Measurements from ENCODE around the gene RAB37. TPM values are rescaled to one million over a fixed set of nuclear protein-coding genes. Genes with fewer than 3 reads are reported as not detected.

RAB37 gene
- total and polyA plus RNA-seq, 7 donors: 0.62 to 0.82 (median 0.69) TPM

GRCh38 chr17:74738051-74738996, 1.3 kb downstream of the RAB37 start:
- Histone ChIP-seq H3K9me3 (no peaks in the 10 kb centered on the region), H3K4me3 (no peak overlapping the region), H3K27me3 (ENCODE audit: insufficient read depth in 3 of 3, low read length in 2 of 3) (peaks cover 0 to 67% (median 25%) of the 10 kb centered on the region in 3 donors), H3K27ac (no peak overlapping the region), H3K4me1 (no peaks in the 10 kb centered on the region), H3K36me3 (ENCODE audit: insufficient read depth in 1 of 2, low read depth in 1 of 2) (no peaks in the 10 kb centered on the region)
- WGBS, 3 donors: 24 to 33% (median 32%) methylated on average over 16 of the region's 16 CpGs
- TF ChIP-seq CTCF (IDR thresholded peaks at IDR 0.05): no peak
- DNase-seq: peak in 1 of 2 donors; percentile 70
- intact Hi-C loops (cut with DNase I): no loop called here
- ATAC-seq: peak in 1 of 4 donors; percentile 23

GRCh38 chr17:74739227-74739831, 2.3 kb downstream of the RAB37 start:
- no peak overlapping the region for H3K4me3 ChIP-seq
- ATAC-seq (no peak), DNase-seq (no peak)
- no peaks in the 10 kb centered on the region for H3K4me1 ChIP-seq
- WGBS, 3 donors: 78 to 90% (median 87%) methylated on average over 12 of the region's 12 CpGs
- H3K27me3 ChIP-seq (ENCODE audit: insufficient read depth in 3 of 3, low read length in 2 of 3): peaks cover 0 to 61% (median 25%) of the 10 kb centered on the region in 3 donors
- H3K9me3 ChIP-seq: no peaks in the 10 kb centered on the region
- no peaks in the 10 kb centered on the region for H3K36me3 ChIP-seq (ENCODE audit: insufficient read depth in 1 of 2, low read depth in 1 of 2)
- TF ChIP-seq CTCF (IDR thresholded peaks at IDR 0.05): no peak
- H3K27ac ChIP-seq: no peak overlapping the region
- intact Hi-C loops (cut with DNase I): no loop called here

GRCh38 chr17:74740173-74740572, 3.1 kb downstream of the RAB37 start:
- H3K4me1 ChIP-seq: no peaks in the 10 kb centered on the region
- no peak for ATAC-seq
- H3K36me3 ChIP-seq (ENCODE audit: insufficient read depth in 1 of 2, low read depth in 1 of 2): no peaks in the 10 kb centered on the region
- intact Hi-C loops (cut with DNase I): no loop called here
- WGBS, 3 donors: 83 to 85% (median 84%) methylated on average over 6 of the region's 6 CpGs
- H3K4me3 ChIP-seq: no peak overlapping the region
- no peak overlapping the region for H3K27ac ChIP-seq
- H3K27me3 ChIP-seq (ENCODE audit: insufficient read depth in 3 of 3, low read length in 2 of 3): peaks cover 0 to 60% (median 25%) of the 10 kb centered on the region in 3 donors
- no peak for DNase-seq
- no peaks in the 10 kb centered on the region for H3K9me3 ChIP-seq
- TF ChIP-seq CTCF (IDR thresholded peaks at IDR 0.05): no peak

GRCh38 chr17:74740641-74741387, 3.8 kb downstream of the RAB37 start:
- Histone ChIP-seq H3K9me3 (no peaks in the 10 kb centered on the region), H3K4me1 (no peaks in the 10 kb centered on the region), H3K36me3 (ENCODE audit: insufficient read depth in 1 of 2, low read depth in 1 of 2) (no peaks in the 10 kb centered on the region), H3K4me3 (no peak overlapping the region), H3K27ac (no peak overlapping the region), H3K27me3 (ENCODE audit: insufficient read depth in 3 of 3, low read length in 2 of 3) (peaks cover 0 to 54% (median 24%) of the 10 kb centered on the region in 3 donors)
- DNase-seq (no peak), ATAC-seq (no peak)
- no peak for TF ChIP-seq CTCF (IDR thresholded peaks at IDR 0.05)
- intact Hi-C loops (cut with DNase I): no loop called here
- WGBS, 3 donors: 83 to 88% (median 87%) methylated on average over 17 of the region's 17 CpGs

Data from psoas muscle (tissue), 8 donors.